Fibroblast of lung (primary cell): ENCODE data around the gene PCDHB14.

Experiments
- EZH2 ChIP-seq: IDR thresholded peaks from 2 replicates; pipeline ENCODE4 v1.5.1; 2012; ENCODE audit warnings: low read length, control low read depth, mild to moderate bottlenecking; ENCODE audit errors: missing control alignments
- TF ChIP-seq, protein P1 (sequence below), 2 donors: IDR thresholded peaks in 1 of 2; conservative IDR thresholded peaks in 1 of 2; 1 replicate in 1 of 2; 2 replicates in 1 of 2; pipeline ENCODE4 v1.5.1; 2011 to 2012; ENCODE audit warnings: low read length in 2 of 2, control low read depth in 1 of 2, inconsistent platforms in 1 of 2, low read depth in 1 of 2, mild to moderate bottlenecking in 1 of 2

GRCh38 chr5:141180313-141180712 is 42.8 kb upstream of the PCDHB14 start:
- TF ChIP-seq, protein P1, sequence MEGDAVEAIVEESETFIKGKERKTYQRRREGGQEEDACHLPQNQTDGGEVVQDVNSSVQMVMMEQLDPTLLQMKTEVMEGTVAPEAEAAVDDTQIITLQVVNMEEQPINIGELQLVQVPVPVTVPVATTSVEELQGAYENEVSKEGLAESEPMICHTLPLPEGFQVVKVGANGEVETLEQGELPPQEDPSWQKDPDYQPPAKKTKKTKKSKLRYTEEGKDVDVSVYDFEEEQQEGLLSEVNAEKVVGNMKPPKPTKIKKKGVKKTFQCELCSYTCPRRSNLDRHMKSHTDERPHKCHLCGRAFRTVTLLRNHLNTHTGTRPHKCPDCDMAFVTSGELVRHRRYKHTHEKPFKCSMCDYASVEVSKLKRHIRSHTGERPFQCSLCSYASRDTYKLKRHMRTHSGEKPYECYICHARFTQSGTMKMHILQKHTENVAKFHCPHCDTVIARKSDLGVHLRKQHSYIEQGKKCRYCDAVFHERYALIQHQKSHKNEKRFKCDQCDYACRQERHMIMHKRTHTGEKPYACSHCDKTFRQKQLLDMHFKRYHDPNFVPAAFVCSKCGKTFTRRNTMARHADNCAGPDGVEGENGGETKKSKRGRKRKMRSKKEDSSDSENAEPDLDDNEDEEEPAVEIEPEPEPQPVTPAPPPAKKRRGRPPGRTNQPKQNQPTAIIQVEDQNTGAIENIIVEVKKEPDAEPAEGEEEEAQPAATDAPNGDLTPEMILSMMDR (conservative IDR thresholded peaks at IDR 0.05 in 1 of 2, IDR thresholded peaks at IDR 0.05 in 1 of 2; ENCODE audit: low read depth in 1 of 2, low read length in 2 of 2): no peak
- TF ChIP-seq EZH2: no peak
